ENCODE results near the gene MT1M. TPM values are rescaled to one million over a fixed set of nuclear protein-coding genes. Genes with fewer than 3 reads are reported as not detected.

The MT1M gene
- total RNA-seq, 4 donors from 2014 or later = 43.1 to 339 (median 186) TPM

- no peak for ATAC-seq (ENCODE audit: low FRiP score)
- no peak for TF ChIP-seq CTCF (IDR thresholded peaks at IDR 0.05)
- no peak for DNase-seq (ENCODE audit: low spot score)
Observed at GRCh38 chr16:56641166-56641565, 8.7 kb downstream of the MT1M start.

- TF ChIP-seq CTCF (IDR thresholded peaks at IDR 0.05) = no peak
- DNase-seq (ENCODE audit: low spot score) (peak; percentile 68), ATAC-seq (ENCODE audit: low FRiP score) (peak; percentile 95)
Observed at GRCh38 chr16:56643080-56643778, 10.8 kb downstream of the MT1M start.

GRCh38 chr16:56643833-56644232, 11.4 kb downstream of the MT1M start:
- ATAC-seq (ENCODE audit: low FRiP score) = no peak
- no peak for DNase-seq (ENCODE audit: low spot score)
- no peak for TF ChIP-seq CTCF (IDR thresholded peaks at IDR 0.05)

GRCh38 chr16:56645311-56645710, 12.9 kb downstream of the MT1M start:
- no peak for TF ChIP-seq CTCF (IDR thresholded peaks at IDR 0.05)
- no peak for ATAC-seq (ENCODE audit: low FRiP score)
- DNase-seq (ENCODE audit: low spot score) = no peak

GRCh38 chr16:56645838-56646237, 13.4 kb downstream of the MT1M start:
- ATAC-seq (ENCODE audit: low FRiP score) (no peak), DNase-seq (ENCODE audit: low spot score) (no peak)
- no peak for TF ChIP-seq CTCF (IDR thresholded peaks at IDR 0.05)

- no peak for TF ChIP-seq CTCF (IDR thresholded peaks at IDR 0.05)
- DNase-seq (ENCODE audit: low spot score) (no peak), ATAC-seq (ENCODE audit: low FRiP score) (no peak)
Observed at GRCh38 chr16:56647641-56648431, 15.4 kb downstream of the MT1M start.

GRCh38 chr16:56649271-56649670, 16.8 kb downstream of the MT1M start:
- no peak for DNase-seq (ENCODE audit: low spot score)
- ATAC-seq (ENCODE audit: low FRiP score) = no peak
- TF ChIP-seq CTCF (IDR thresholded peaks at IDR 0.05) = no peak

All from omental fat pad (tissue), 4 donors.